ENCODE data around the gene VMP1.

Gene VMP1

GRCh38 chr17:59827721-59828477 lies 120.4 kb downstream of the VMP1 start:
- no peak for TF ChIP-seq CTCF (IDR thresholded peaks at IDR 0.05)

- no peak for TF ChIP-seq CTCF (IDR thresholded peaks at IDR 0.05)
These were observed 121.0 kb downstream of the VMP1 start for GRCh38 chr17:59828478-59828760.

- TF ChIP-seq CTCF (IDR thresholded peaks at IDR 0.05): no peak
These were observed 122.0 kb downstream of the VMP1 start for GRCh38 chr17:59829217-59830006.

- TF ChIP-seq CTCF (IDR thresholded peaks at IDR 0.05): no peak
These were observed 122.7 kb downstream of the VMP1 start for GRCh38 chr17:59830007-59830630.

- no peak for TF ChIP-seq CTCF (IDR thresholded peaks at IDR 0.05)
These were observed 123.5 kb downstream of the VMP1 start for GRCh38 chr17:59830846-59831486.

GRCh38 chr17:59832883-59833379 lies 125.5 kb downstream of the VMP1 start:
- no peak for TF ChIP-seq CTCF (IDR thresholded peaks at IDR 0.05)

- no peak for TF ChIP-seq CTCF (IDR thresholded peaks at IDR 0.05)
These were observed 130.0 kb downstream of the VMP1 start for GRCh38 chr17:59837308-59838051.

Measured in LNCAP (cell line).